ENCODE measurements around the gene ZNF79.
A peak's percentile ranks its signal among the peaks of the same experiment; 100 is the strongest.

ZNF79 gene

DNA sequence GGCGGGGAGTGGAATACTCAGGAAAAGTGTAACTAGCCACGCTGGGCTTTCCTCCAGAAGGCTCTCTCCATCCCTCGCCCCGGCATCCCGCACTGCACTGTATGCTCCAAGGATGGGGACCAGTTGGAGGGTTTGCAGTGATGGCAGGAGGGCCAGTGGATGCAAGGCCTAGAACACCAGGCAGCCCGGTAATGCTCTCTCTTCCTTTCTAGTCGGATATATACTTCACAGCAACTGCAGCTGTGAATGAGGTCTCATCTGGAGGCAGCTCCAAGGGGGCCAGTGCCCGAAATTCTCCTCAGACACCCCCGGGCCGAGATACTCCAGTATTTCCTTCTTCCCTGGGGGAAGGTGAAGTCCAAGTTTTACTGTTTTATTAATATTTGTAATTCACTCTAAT is 37.2 kb upstream of the ZNF79 start:
- DNase-seq (ENCODE audit: low spot score), result no peak
- in situ Hi-C loops (cut with MboI; ENCODE audit: low sequenced_read_pairs, unreplicated experiment), result no loop called here
- TF ChIP-seq, protein P1, sequence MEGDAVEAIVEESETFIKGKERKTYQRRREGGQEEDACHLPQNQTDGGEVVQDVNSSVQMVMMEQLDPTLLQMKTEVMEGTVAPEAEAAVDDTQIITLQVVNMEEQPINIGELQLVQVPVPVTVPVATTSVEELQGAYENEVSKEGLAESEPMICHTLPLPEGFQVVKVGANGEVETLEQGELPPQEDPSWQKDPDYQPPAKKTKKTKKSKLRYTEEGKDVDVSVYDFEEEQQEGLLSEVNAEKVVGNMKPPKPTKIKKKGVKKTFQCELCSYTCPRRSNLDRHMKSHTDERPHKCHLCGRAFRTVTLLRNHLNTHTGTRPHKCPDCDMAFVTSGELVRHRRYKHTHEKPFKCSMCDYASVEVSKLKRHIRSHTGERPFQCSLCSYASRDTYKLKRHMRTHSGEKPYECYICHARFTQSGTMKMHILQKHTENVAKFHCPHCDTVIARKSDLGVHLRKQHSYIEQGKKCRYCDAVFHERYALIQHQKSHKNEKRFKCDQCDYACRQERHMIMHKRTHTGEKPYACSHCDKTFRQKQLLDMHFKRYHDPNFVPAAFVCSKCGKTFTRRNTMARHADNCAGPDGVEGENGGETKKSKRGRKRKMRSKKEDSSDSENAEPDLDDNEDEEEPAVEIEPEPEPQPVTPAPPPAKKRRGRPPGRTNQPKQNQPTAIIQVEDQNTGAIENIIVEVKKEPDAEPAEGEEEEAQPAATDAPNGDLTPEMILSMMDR (IDR thresholded peaks at IDR 0.05; ENCODE audit: borderline replicate concordance, control extremely low read depth, extremely low read depth, insufficient read depth, missing control alignments), result no peak

DNA sequence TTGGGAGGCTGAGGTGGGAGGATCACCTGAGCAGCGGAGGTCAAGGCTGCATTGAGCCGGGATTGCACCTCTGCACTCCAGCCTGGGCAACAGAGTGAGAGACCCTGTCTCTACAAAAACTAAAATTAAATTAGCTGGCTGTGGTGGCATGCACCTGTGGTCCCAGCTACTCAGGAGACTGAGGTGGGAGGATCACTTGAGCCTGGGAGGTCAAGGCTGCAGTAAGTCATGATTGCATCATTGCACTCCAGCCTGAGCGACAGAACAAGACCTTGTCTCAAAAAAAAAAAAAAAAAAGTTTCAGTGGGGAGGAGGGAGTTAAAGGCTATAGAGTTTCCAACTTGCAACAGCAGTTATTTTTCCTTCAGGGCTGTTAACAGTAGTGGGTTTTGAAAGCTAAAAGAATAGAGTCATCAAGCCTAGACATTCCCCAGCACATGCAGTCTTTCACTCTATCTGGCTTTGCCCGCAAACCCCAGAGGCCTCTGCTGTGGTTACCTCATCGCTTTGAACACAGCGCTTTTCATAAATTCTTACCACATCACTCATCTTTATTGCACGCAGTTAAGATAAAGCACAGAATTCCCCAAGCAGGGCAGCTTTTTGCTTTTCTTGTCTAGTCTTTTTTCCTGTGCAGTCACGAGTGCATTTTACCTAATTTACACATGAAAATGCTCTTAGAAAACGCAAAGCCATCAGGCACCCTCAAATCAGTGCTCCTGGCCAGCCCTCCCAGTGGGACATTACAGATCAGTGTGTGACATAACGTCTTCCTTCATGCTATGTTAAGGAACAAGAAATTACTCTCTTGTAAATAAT is 35.9 kb upstream of the ZNF79 start:
- in situ Hi-C loops (cut with MboI; ENCODE audit: low sequenced_read_pairs, unreplicated experiment), result no loop called here
- TF ChIP-seq, protein P1 (IDR thresholded peaks at IDR 0.05; ENCODE audit: borderline replicate concordance, control extremely low read depth, extremely low read depth, insufficient read depth, missing control alignments), result no peak
- DNase-seq (ENCODE audit: low spot score), result peak; percentile 73

DNA sequence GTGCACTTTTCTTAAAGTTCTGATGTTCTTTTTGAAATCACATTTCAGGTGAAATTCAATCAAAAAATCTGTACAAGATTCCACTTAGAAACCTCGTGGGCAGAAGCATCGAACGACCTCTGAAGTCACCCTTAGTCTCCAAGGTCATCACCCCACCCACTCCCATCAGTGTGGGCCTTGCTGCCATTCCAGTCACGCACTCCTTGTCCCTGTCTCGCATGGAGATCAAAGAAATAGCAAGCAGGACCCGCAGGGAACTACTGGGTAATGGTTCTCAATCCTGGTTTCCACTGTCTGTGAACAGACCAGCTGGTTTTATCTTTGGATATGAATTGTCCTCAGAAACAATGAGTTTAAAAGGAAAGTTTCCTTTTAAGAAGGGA is 35.3 kb upstream of the ZNF79 start:
- in situ Hi-C loops (cut with MboI; ENCODE audit: low sequenced_read_pairs, unreplicated experiment), result no loop called here
- no peak for DNase-seq (ENCODE audit: low spot score)
- TF ChIP-seq, protein P1 (IDR thresholded peaks at IDR 0.05; ENCODE audit: borderline replicate concordance, control extremely low read depth, extremely low read depth, insufficient read depth, missing control alignments), result no peak

DNA sequence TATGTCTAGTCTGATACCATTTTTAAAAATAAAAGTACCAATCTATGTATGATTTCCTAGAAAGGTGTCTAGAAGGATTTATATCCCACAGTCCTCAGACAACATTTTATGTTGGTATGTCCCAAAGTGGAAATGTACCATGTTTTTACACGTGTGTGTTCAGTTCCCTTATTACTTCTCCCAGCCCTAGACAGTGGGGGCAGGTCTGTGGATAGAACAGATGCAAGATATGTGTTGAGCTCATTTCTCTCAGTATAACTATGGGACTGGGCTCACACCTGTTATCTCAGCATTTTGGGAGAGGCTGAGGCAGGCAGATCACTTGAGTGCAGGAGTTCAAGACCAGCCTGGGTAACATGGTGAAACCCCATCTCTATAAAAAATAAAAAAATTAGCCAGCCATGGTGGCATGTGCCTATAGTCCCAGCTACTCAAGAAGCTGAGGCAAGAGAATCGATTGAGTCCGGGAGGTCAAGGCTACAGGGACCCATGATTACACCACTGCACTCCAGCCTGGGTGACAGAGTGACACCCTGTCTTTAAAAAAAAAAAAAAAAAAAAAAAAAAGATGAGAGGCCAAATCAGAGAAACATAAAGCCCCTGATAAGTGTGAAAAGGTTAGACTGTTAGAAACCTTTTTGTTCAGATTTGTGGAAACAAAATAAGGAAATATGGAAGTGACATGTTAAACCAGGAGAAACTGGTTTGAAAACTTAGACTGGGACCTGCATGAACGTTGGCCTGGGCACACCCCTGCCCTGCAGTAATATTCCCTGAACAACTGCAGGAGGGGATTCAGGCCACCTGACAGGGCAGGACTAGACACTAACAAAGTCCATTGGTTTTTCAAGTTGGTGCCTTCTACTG is 34.6 kb upstream of the ZNF79 start:
- in situ Hi-C loops (cut with MboI; ENCODE audit: low sequenced_read_pairs, unreplicated experiment), result no loop called here
- TF ChIP-seq, protein P1 (IDR thresholded peaks at IDR 0.05; ENCODE audit: borderline replicate concordance, control extremely low read depth, extremely low read depth, insufficient read depth, missing control alignments), result no peak
- no peak for DNase-seq (ENCODE audit: low spot score)

DNA sequence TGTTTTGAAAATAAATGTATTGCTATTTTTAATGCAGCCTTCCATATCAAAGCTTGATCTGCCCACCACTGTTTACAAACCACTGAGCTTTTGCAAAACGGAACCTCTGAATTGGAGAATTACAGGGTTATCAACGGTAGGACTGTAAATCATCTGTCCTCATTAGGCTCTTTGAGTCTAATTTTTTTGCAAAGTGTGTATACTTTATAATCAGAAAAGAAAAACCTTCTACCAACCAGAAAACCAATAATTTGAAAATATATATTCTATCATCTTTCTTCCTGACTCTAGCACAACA is 34.0 kb upstream of the ZNF79 start:
- in situ Hi-C loops (cut with MboI; ENCODE audit: low sequenced_read_pairs, unreplicated experiment), result no loop called here
- TF ChIP-seq, protein P1 (IDR thresholded peaks at IDR 0.05; ENCODE audit: borderline replicate concordance, control extremely low read depth, extremely low read depth, insufficient read depth, missing control alignments), result no peak

DNA sequence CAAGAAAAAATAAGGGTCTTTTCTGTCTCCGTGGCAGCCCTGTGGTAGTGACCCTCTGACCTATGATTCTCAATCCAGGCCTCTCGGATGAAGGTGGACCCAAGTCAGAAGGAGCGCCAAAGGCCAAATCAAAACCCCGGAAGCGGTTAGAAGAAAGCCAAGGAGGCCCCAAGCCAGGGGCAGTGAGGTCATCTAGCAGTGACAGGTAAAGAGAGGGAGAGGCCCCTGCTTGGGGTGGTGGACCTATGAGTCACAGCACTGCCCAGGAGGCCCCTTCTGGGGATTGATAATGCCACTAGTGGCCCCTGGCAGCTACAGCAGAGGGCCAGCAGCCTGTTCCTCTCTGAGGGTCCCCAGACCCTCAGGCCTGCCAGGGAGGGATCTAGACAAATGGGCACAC is 33.6 kb upstream of the ZNF79 start:
- no peak for DNase-seq (ENCODE audit: low spot score)
- TF ChIP-seq, protein P1 (IDR thresholded peaks at IDR 0.05; ENCODE audit: borderline replicate concordance, control extremely low read depth, extremely low read depth, insufficient read depth, missing control alignments), result no peak
- in situ Hi-C loops (cut with MboI; ENCODE audit: low sequenced_read_pairs, unreplicated experiment), result no loop called here

More for the DNA sequence above, 34.0 kb upstream of the ZNF79 start:
- DNase-seq (ENCODE audit: low spot score), result no peak
